Erythroblast (primary cell): ENCODE measurements around the gene COPA.

Experiments used
- GATA1 ChIP-seq: IDR thresholded peaks from 2 replicates; pipeline ENCODE4 v1.6.1; 2011; ENCODE audit warnings: low read depth, mild to moderate bottlenecking, control low read depth, low read length, moderate library complexity
- POLR2A ChIP-seq: IDR thresholded peaks from 2 replicates; pipeline ENCODE4 v1.6.1; 2011; ENCODE audit warnings: mild to moderate bottlenecking, low read length

GRCh38 chr1:160351629-160352028 lies 8.6 kb upstream of the COPA start:
- TF ChIP-seq POLR2A (no peak), GATA1 (no peak)
